HTERT RPE-1 (cell line): Measurements from ENCODE around the gene CT45A5.
"Not testable (repeated sequence)": the region's sequence is repeated elsewhere in the genome, so short reads cannot be mapped to it uniquely, and the experiment has no call there.

Source experiments
- in situ Hi-C: fragments of 300-500 bp; cut with MboI; formaldehyde crosslinking; loops from 4 replicates; pipeline ENCODE4 v1.14.3; 2020; ENCODE audit warnings: low sequenced_read_pairs

The CT45A5 gene

GRCh38 chrX:135785403-135785802, at the start of gene CT45A5:
TSS of gene CT45A5 (minus strand) at chrX:135785503. CDS start at chrX:135781729, 3,774 bp downstream.
- in situ Hi-C loops, result not testable (repeated sequence)

DNA sequence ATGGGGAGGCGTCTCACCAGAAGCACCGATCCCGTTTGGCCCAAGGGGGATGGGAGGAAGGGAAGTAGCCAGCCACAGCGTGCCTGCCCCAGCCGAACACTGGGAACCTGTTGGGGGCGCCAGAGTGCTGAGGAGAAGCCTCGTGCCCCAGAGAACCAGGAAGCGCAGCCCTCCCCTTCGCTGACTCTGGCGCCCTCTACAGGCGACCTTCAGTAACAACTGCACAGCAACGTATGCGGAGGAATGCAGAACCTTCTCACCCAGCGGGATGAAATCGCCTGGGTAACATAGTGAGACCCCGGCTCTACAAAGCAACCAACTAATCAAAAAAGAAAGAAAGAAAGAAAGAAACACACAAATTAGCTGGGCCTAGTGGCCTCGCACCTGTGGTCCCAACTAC, 34.6 kb upstream of the CT45A5 start, which contains the start of gene CT45A2:
Gene CT45A2 (minus strand): TSS at position 101 of the 400 bp plus-strand sequence. CDS start 3,747 bp downstream, outside the sequence.
- in situ Hi-C loops, result not testable (repeated sequence)

- in situ Hi-C loops, result not testable (repeated sequence)
These were observed 17.4 kb upstream of the CT45A5 start, which contains the start of gene CT45A6 for GRCh38 chrX:135802687-135803086. TSS of gene CT45A6 (minus strand) at chrX:135802787. CDS start at chrX:135798993, 3,794 bp downstream.

DNA sequence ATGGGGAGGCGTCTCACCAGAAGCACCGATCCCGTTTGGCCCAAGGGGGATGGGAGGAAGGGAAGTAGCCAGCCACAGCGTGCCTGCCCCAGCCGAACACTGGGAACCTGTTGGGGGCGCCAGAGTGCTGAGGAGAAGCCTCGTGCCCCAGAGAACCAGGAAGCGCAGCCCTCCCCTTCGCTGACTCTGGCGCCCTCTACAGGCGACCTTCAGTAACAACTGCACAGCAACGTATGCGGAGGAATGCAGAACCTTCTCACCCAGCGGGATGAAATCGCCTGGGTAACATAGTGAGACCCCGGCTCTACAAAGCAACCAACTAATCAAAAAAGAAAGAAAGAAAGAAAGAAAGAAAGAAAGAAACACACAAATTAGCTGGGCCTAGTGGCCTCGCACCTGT, 17.2 kb downstream of the CT45A5 start, which contains the start of gene CT45A3:
Gene CT45A3 (minus strand): TSS at position 101 of the 400 bp plus-strand sequence. CDS start 3,747 bp downstream, outside the sequence.
- in situ Hi-C loops, result not testable (repeated sequence)

- in situ Hi-C loops, result not testable (repeated sequence)
These were observed 40.6 kb downstream of the CT45A5 start for GRCh38 chrX:135744739-135745138.

- in situ Hi-C loops, result no loop called here
These were observed 44.0 kb downstream of the CT45A5 start for GRCh38 chrX:135741192-135741715.

- in situ Hi-C loops, result no loop called here
These were observed 44.6 kb downstream of the CT45A5 start for GRCh38 chrX:135740681-135741149.

- in situ Hi-C loops, result no loop called here
These were observed 47.8 kb downstream of the CT45A5 start for GRCh38 chrX:135737366-135738071.

- in situ Hi-C loops, result not testable (repeated sequence)
These were observed 50.6 kb downstream of the CT45A5 start for GRCh38 chrX:135734666-135735065.
